Measurements from ENCODE around the gene PGBD4. TPM values are rescaled to one million over a fixed set of nuclear protein-coding genes. Genes with fewer than 3 reads are reported as not detected.

Gene PGBD4
- total RNA-seq, 1 donor from 2014 or later, result 1.9 TPM

GRCh38 chr15:34124651-34125050, 22.8 kb downstream of the PGBD4 start:
- no peak overlapping the region for H3K4me3 Mint-ChIP-seq
- H3K4me1 Mint-ChIP-seq, result peaks cover 14% of the 10 kb centered on the region
- DNase-seq (ENCODE audit: low read depth, low spot score), result no peak
- no peaks in the 10 kb centered on the region for H3K36me3 Mint-ChIP-seq (ENCODE audit: low read depth)
- TF ChIP-seq CTCF (conservative IDR thresholded peaks at IDR 0.05), result no peak
- no peak overlapping the region for H3K27ac Mint-ChIP-seq (ENCODE audit: unreplicated experiment)
- peaks cover 8% of the 10 kb centered on the region for H3K27me3 Mint-ChIP-seq (ENCODE audit: low read depth)
- peaks cover 2% of the 10 kb centered on the region for H3K9me3 Mint-ChIP-seq

- H3K36me3 Mint-ChIP-seq (ENCODE audit: low read depth), result no peaks in the 10 kb centered on the region
- peaks cover 2% of the 10 kb centered on the region for H3K9me3 Mint-ChIP-seq
- DNase-seq (ENCODE audit: low read depth, low spot score), result no peak
- H3K27ac Mint-ChIP-seq (ENCODE audit: unreplicated experiment), result no peak overlapping the region
- TF ChIP-seq CTCF (conservative IDR thresholded peaks at IDR 0.05), result no peak
- H3K4me3 Mint-ChIP-seq, result no peak overlapping the region
- peaks cover 14% of the 10 kb centered on the region for H3K4me1 Mint-ChIP-seq
- peaks cover 2% of the 10 kb centered on the region for H3K27me3 Mint-ChIP-seq (ENCODE audit: low read depth)
These were observed 24.1 kb downstream of the PGBD4 start for GRCh38 chr15:34125945-34126344.

GRCh38 chr15:34126522-34126921, 24.6 kb downstream of the PGBD4 start:
- Mint-ChIP-seq H3K36me3 (ENCODE audit: low read depth) (no peaks in the 10 kb centered on the region), H3K4me3 (no peak overlapping the region), H3K27me3 (ENCODE audit: low read depth) (peaks cover 2% of the 10 kb centered on the region), H3K9me3 (peaks cover 2% of the 10 kb centered on the region), H3K27ac (ENCODE audit: unreplicated experiment) (no peak overlapping the region), H3K4me1 (peaks cover 14% of the 10 kb centered on the region)
- no peak for DNase-seq (ENCODE audit: low read depth, low spot score)
- no peak for TF ChIP-seq CTCF (conservative IDR thresholded peaks at IDR 0.05)

- Mint-ChIP-seq H3K27ac (ENCODE audit: unreplicated experiment) (no peak overlapping the region), H3K4me3 (no peak overlapping the region), H3K36me3 (ENCODE audit: low read depth) (no peaks in the 10 kb centered on the region), H3K27me3 (ENCODE audit: low read depth) (peaks cover 2% of the 10 kb centered on the region), H3K4me1 (peaks cover 7% of the 10 kb centered on the region), H3K9me3 (peaks cover 2% of the 10 kb centered on the region)
- DNase-seq (ENCODE audit: low read depth, low spot score), result no peak
- TF ChIP-seq CTCF (conservative IDR thresholded peaks at IDR 0.05), result no peak
These were observed 27.0 kb downstream of the PGBD4 start for GRCh38 chr15:34128898-34129297.

- TF ChIP-seq CTCF (conservative IDR thresholded peaks at IDR 0.05), result no peak
- H3K36me3 Mint-ChIP-seq (ENCODE audit: low read depth), result no peaks in the 10 kb centered on the region
These were observed 31.0 kb downstream of the PGBD4 start for GRCh38 chr15:34132881-34133280.

GRCh38 chr15:34133511-34133910, 31.6 kb downstream of the PGBD4 start:
- H3K4me1 Mint-ChIP-seq, result no peaks in the 10 kb centered on the region
- H3K4me3 Mint-ChIP-seq, result no peak overlapping the region
- no peaks in the 10 kb centered on the region for H3K36me3 Mint-ChIP-seq (ENCODE audit: low read depth)

More at GRCh38 chr15:34132881-34133280, 31.0 kb downstream of the PGBD4 start:
- Mint-ChIP-seq H3K9me3 (no peaks in the 10 kb centered on the region), H3K27ac (ENCODE audit: unreplicated experiment) (no peak overlapping the region), H3K4me1 (no peaks in the 10 kb centered on the region), H3K4me3 (no peak overlapping the region), H3K27me3 (ENCODE audit: low read depth) (no peaks in the 10 kb centered on the region)
- no peak for DNase-seq (ENCODE audit: low read depth, low spot score)

More at GRCh38 chr15:34133511-34133910, 31.6 kb downstream of the PGBD4 start:
- Mint-ChIP-seq H3K27ac (ENCODE audit: unreplicated experiment) (no peak overlapping the region), H3K9me3 (no peaks in the 10 kb centered on the region), H3K27me3 (ENCODE audit: low read depth) (no peaks in the 10 kb centered on the region)
- no peak for DNase-seq (ENCODE audit: low read depth, low spot score)
- TF ChIP-seq CTCF (conservative IDR thresholded peaks at IDR 0.05), result no peak

All from neural crest cell (in vitro differentiated cells).